BLaER1 (cell line): ENCODE results near the gene MRPL42.
"Not testable (repeated sequence)": the region's sequence is repeated elsewhere in the genome, so short reads cannot be mapped to it uniquely, and the experiment has no call there.

Source experiments
- H3K27ac ChIP-seq: shearing (Covaris generic); formaldehyde crosslinking; 2 replicates; pipeline ENCODE4 v1.8.1; 2022
- H3K27me3 ChIP-seq: shearing (Covaris generic); formaldehyde crosslinking; 2 replicates; pipeline ENCODE4 v1.8.1; 2022
- H3K36me3 ChIP-seq: shearing (Covaris generic); formaldehyde crosslinking; 2 replicates; pipeline ENCODE4 v1.8.1; 2022
- H3K4me1 ChIP-seq: shearing (Covaris generic); formaldehyde crosslinking; 2 replicates; pipeline ENCODE4 v1.8.1; 2022
- H3K4me2 ChIP-seq: shearing (Covaris generic); formaldehyde crosslinking; 2 replicates; pipeline ENCODE4 v1.8.1; 2022
- H3K4me3 ChIP-seq: shearing (Covaris generic); formaldehyde crosslinking; 2 replicates; pipeline ENCODE4 v1.8.1; 2022
- H3K9ac ChIP-seq: shearing (Covaris generic); formaldehyde crosslinking; 2 replicates; pipeline ENCODE4 v1.8.1; 2022
- H3K9me3 ChIP-seq: shearing (Covaris generic); formaldehyde crosslinking; 2 replicates; pipeline ENCODE4 v1.8.1; 2022
- H4K20me1 ChIP-seq: shearing (Covaris generic); formaldehyde crosslinking; 2 replicates; pipeline ENCODE4 v1.8.1; 2022
- Cebpa-rat ChIP-seq: shearing (Covaris generic); IDR thresholded peaks from 2 replicates; pipeline ENCODE4 v1.8.1; 2022

The MRPL42 gene

GRCh38 chr12:93430280-93430679 lies 37.0 kb upstream of the MRPL42 start:
- peaks cover 99% of the 10 kb centered on the region for H4K20me1 ChIP-seq
- no peak overlapping the region for H3K9ac ChIP-seq
- peaks cover 47% of the 10 kb centered on the region for H3K4me1 ChIP-seq
- no peaks in the 10 kb centered on the region; the same call in 1 of the 2 replicates for H3K36me3 ChIP-seq
- no peak overlapping the region for H3K4me2 ChIP-seq
- TF ChIP-seq Cebpa-rat, result no peak
- no peak overlapping the region for H3K27ac ChIP-seq
- H3K27me3 ChIP-seq, result no peaks in the 10 kb centered on the region
- H3K4me3 ChIP-seq, result no peak overlapping the region
- no peaks in the 10 kb centered on the region for H3K9me3 ChIP-seq

- H4K20me1 ChIP-seq, result peaks cover 99% of the 10 kb centered on the region
- peaks cover 47% of the 10 kb centered on the region for H3K4me1 ChIP-seq
- H3K9ac ChIP-seq, H3K4me3 ChIP-seq, H3K27me3 ChIP-seq, H3K4me2 ChIP-seq, H3K27ac ChIP-seq, H3K36me3 ChIP-seq, H3K9me3 ChIP-seq: not testable (repeated sequence)
Observed at GRCh38 chr12:93432031-93432430, 35.3 kb upstream of the MRPL42 start.

- Histone ChIP-seq H3K9me3 (no peaks in the 10 kb centered on the region), H3K9ac (peak overlapping the region; percentile 58), H3K4me2 (peak overlapping the region; percentile 81), H4K20me1 (peaks cover 99% of the 10 kb centered on the region), H3K27me3 (no peaks in the 10 kb centered on the region), H3K4me1 (peaks cover 58% of the 10 kb centered on the region), H3K4me3 (peak overlapping the region; percentile 30; the same call in 1 of the 2 replicates), H3K27ac (peak overlapping the region; percentile 50), H3K36me3 (no peaks in the 10 kb centered on the region; the same call in 1 of the 2 replicates)
- no peak for TF ChIP-seq Cebpa-rat
Observed at GRCh38 chr12:93434256-93434865, 33.0 kb upstream of the MRPL42 start.

- Histone ChIP-seq H3K9me3 (no peaks in the 10 kb centered on the region), H3K27ac (no peak overlapping the region), H3K4me1 (peaks cover 78% of the 10 kb centered on the region), H4K20me1 (peaks cover 81% of the 10 kb centered on the region), H3K9ac (no peak overlapping the region), H3K4me2 (peak overlapping the region; percentile 81), H3K36me3 (no peaks in the 10 kb centered on the region), H3K4me3 (no peak overlapping the region), H3K27me3 (no peaks in the 10 kb centered on the region)
- TF ChIP-seq Cebpa-rat, result no peak
Observed at GRCh38 chr12:93438266-93439050, 28.9 kb upstream of the MRPL42 start.

- H3K4me3 ChIP-seq, result peak overlapping the region; percentile 84
- peaks cover 64% of the 10 kb centered on the region for H4K20me1 ChIP-seq
- peak overlapping the region; percentile 96 for H3K27ac ChIP-seq
- H3K9me3 ChIP-seq, result no peaks in the 10 kb centered on the region
- peak overlapping the region; percentile 81 for H3K4me2 ChIP-seq
- no peaks in the 10 kb centered on the region for H3K36me3 ChIP-seq
- no peak for TF ChIP-seq Cebpa-rat
- H3K9ac ChIP-seq, result peak overlapping the region; percentile 99
- no peaks in the 10 kb centered on the region for H3K27me3 ChIP-seq
- peaks cover 61% of the 10 kb centered on the region for H3K4me1 ChIP-seq
Observed at GRCh38 chr12:93440043-93440835, 27.1 kb upstream of the MRPL42 start.

- H3K27ac ChIP-seq, result peak overlapping the region; percentile 96
Observed at GRCh38 chr12:93441081-93441616, 26.2 kb upstream of the MRPL42 start.

GRCh38 chr12:93441617-93442410 lies 25.5 kb upstream of the MRPL42 start, which contains the start of gene UBE2N:
UBE2N (minus strand) TSS chr12:93441947; CDS start chr12:93441884, 63 bp downstream.
- peak within 1 kb of the TSS; percentile 96 for H3K27ac ChIP-seq
- peaks cover 48% of the 10 kb centered on the region for H4K20me1 ChIP-seq
- H3K9ac ChIP-seq, result peak within 1 kb of the TSS; percentile 99
- no peaks in the 10 kb centered on the region for H3K27me3 ChIP-seq
- no peak for TF ChIP-seq Cebpa-rat
- H3K36me3 ChIP-seq, result no peaks in the 10 kb centered on the region
- H3K9me3 ChIP-seq, result no peaks in the 10 kb centered on the region
- peak within 1 kb of the TSS; percentile 84 for H3K4me3 ChIP-seq
- H3K4me1 ChIP-seq, result peaks cover 46% of the 10 kb centered on the region
- peak within 1 kb of the TSS; percentile 94 for H3K4me2 ChIP-seq

More at GRCh38 chr12:93441081-93441616, 26.2 kb upstream of the MRPL42 start:
- H3K36me3 ChIP-seq, result no peaks in the 10 kb centered on the region
- peaks cover 55% of the 10 kb centered on the region for H4K20me1 ChIP-seq
- peak overlapping the region; percentile 84 for H3K4me3 ChIP-seq
- TF ChIP-seq Cebpa-rat, result no peak
- no peaks in the 10 kb centered on the region for H3K9me3 ChIP-seq
- peaks cover 52% of the 10 kb centered on the region for H3K4me1 ChIP-seq
- H3K4me2 ChIP-seq, result peak overlapping the region; percentile 81
- H3K27me3 ChIP-seq, result no peaks in the 10 kb centered on the region
- peak overlapping the region; percentile 99 for H3K9ac ChIP-seq

GRCh38 chr12:93442411-93443340 lies 24.6 kb upstream of the MRPL42 start:
- Histone ChIP-seq H3K4me2 (peak overlapping the region; percentile 94), H4K20me1 (peaks cover 39% of the 10 kb centered on the region), H3K27me3 (no peaks in the 10 kb centered on the region), H3K4me1 (peaks cover 37% of the 10 kb centered on the region), H3K36me3 (no peaks in the 10 kb centered on the region), H3K9ac (peak overlapping the region; percentile 99), H3K27ac (peak overlapping the region; percentile 96), H3K9me3 (no peaks in the 10 kb centered on the region), H3K4me3 (peak overlapping the region; percentile 84)
- no peak for TF ChIP-seq Cebpa-rat
